GM19452 (cell line): Measurements from ENCODE around the gene RPP30.

Experiments used
- ATAC-seq: cut with Tn5 transposase; IDR thresholded peaks from one replicate; pipeline ENCODE4 v1.9.1; 2021; ENCODE audit not compliant: unreplicated experiment

The RPP30 gene

GRCh38 chr10:90871766-90872647, at the start of gene RPP30:
TSS of gene RPP30 (plus strand) at chr10:90871974. CDS start at chr10:90871987, 13 bp downstream.
- ATAC-seq = peak; percentile 98

DNA sequence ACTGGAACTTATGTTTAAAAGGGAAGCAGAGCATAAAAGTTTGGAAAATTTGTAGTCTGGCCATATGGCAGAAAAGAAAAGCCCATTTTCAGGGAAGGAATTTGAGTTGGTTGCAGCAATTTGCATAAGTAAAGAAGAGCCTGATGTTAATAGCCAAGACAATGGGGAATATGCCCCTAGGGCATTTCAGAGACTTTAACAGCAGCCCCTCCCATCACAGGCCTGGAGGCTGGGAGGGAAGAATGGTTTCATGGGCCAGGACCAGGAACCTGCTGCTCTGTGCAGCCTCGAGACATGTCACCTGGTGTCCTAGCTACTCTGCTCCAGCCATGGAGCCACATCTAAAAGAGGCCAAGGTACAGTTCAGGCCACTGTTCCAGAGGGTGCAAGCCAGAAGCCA, 49.3 kb upstream of the RPP30 start:
- ATAC-seq = no peak

DNA sequence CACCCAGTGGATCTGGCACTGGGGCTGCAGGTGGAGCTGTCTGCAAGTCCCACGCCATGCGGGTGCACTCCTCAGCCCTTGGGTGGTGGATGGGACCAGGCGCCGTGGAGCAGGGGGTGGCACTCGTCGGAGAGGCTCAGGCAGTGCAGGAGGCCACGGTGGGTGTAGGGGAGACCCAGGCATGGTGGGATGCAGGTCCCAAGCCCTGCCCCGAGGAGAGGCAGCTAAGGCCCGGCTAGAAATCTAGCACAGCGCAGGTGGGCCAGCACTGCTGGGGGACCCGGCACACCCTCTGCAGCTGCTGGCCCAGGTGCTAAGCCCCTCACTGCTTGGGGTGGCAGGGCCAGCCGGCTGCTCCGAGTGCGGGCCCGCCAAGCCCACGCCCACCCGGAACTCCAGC, 39.7 kb upstream of the RPP30 start:
- no peak for ATAC-seq

DNA sequence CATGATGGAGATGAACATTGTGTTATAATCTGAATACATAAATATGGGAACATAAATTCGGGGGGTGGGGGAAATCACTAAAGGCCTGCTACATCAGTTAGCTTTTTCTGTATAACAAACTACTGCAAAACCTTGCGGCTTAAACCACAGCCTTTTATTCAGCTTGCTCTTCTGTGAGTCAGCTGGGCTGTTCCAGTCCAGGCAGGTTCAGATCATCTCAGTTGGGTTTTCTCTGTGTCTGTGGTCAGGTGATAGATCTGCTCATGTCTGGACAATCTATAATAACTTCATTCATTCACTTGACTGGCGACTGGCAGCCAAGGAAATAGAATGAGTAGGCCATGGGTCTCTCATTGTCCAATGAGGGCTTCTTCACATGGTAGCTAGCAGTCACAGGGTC, 37.4 kb upstream of the RPP30 start:
- no peak for ATAC-seq

DNA sequence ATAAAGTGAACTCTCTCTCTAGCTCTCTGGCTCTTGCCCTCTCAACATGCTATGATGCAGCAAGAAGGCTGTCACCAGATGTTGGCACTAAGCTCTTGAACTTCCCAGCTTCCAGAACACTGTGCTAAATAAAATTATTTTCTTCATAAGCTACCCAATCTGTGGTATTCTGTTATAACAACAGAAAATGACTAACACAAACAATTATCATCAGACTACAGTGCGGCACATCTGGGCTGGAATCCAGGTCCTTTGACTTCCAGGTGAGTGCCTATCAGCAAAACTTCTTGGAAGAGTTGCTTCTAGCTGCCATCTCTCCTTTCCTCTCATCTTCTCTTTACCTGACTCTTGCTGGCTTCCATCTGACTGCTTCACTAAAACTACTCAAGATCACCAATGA, 34.3 kb upstream of the RPP30 start:
- no peak for ATAC-seq

DNA sequence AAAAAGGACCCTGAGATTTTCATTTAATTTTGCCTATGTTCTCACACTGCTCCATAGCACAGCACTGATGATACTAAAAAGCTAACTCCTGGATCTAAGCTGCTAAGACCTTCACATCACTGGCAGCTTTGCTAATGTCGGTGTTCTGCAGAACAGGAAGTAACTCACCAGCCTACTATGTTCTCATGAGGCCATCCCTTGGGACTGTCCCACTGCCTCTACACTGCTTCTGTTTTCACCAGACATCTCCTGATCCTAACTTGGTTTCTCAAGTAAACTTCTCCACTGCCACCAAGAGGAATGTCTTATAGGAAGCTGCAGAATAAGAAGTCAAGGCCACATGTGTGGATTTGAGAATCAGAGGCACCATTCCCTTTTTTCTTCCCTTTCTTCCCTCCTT, 29.0 kb upstream of the RPP30 start:
- ATAC-seq = no peak

DNA sequence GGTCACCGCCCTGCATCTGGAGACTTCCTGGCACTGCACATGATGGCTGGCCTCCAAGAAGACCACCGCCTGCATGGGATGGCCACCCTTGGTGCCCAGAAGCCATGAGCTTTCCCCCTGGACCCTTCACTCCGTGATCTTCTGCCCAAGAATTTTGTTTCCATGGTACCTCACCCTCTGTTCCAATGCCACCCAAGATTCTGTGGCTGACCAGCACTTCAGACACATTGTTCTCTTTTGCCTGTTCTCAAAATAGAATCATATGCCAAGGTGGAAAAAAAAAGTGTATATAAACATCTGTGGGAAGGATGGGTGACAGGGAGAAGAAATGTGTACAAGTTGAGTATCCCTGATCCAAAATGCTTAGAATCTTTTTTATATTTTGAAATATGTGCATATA, 26.0 kb upstream of the RPP30 start:
- ATAC-seq = no peak

DNA sequence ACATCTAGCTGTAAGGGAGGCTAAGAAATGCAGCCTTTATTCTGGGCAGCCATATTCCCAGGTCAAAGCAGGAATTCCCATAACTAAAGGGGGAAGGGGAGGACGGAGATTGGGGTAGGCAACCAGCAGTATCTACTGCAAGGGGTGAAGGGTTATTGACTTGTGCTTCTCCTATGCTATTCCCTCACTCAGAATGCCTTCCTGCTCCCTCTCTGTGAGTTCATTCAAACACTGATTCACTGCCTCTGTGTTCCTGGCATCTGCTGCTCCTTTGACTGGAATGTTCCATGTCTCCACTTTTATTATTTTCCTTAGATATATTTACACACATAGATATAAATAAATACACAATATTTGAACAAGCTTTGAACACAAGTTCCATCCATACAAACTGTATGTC, 25.0 kb upstream of the RPP30 start:
- no peak for ATAC-seq

- ATAC-seq = no peak
Measured at GRCh38 chr10:90847436-90847835, 24.3 kb upstream of the RPP30 start.

GRCh38 chr10:90849956-90850749, 21.6 kb upstream of the RPP30 start:
- ATAC-seq = no peak

GRCh38 chr10:90855126-90855525, 16.6 kb upstream of the RPP30 start:
- no peak for ATAC-seq

DNA sequence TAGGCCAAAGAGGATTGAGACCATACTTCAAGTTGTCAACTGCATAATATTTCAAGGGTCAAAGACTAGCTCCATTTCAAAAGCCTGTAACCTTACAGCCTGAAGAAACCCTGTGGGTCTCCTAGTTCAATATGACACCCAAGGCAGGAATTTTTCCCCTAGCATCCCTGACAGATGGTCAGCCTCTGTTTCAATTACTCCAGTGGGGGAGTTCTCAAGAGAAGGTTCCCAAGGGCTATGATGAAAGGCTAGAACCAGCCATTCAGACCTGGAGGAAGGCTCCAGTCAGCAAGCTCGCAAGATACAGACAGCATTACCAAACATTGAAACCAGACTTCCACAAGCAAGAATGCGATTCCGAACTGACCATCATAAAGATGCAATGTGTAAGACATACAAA, 15.5 kb upstream of the RPP30 start:
- no peak for ATAC-seq

GRCh38 chr10:90856964-90857634, 14.7 kb upstream of the RPP30 start:
- ATAC-seq = no peak

DNA sequence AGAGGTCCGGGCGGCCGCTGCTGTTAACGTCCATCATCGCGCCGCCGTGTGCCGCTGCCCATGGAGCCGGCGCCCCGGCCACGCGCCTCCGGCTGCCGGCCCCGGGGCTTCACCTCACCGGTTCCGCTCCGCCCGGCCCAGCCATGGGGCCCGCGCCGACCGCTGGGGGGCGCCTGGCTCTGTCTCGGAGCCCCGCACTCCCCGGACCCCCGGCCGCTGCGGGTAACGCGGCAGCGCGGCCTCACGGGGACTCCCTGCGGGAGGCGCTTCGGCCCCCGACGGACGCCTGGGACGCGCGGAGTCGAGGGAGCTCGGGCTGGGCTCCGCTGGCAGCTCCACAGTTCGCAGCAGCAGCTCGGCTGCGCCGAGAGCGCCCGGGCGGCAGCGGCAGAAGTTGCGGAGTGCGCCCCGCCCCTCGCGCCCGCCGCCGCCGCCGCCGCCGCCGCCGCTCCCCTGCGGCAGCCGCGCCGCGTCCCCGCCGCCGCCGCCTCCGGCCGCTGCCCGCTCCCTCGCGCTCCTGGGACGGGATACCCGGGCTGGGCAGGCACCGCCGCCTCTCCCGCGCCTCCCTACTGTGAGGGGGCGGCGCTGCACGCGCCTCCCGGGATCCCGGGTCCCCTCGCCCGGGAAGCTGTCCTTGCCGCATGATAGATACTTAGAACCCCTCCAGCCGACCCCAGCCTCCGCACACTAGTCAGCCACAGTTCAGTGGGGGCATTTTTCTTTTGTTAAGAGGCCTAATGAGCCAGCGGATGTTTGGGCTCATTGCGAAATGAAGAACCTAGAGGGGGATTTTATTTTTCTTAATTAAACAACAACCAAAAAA, 13.9 kb upstream of the RPP30 start, which contains the start of gene HTR7:
Gene HTR7 (minus strand): TSS at position 405 of the 826 bp plus-strand sequence. CDS start 368 bp downstream, at position 37.
- peak; percentile 64 for ATAC-seq

GRCh38 chr10:90858461-90858968, 13.3 kb upstream of the RPP30 start:
- ATAC-seq = peak; percentile 2

GRCh38 chr10:90859321-90859751, 12.4 kb upstream of the RPP30 start:
- ATAC-seq = no peak

DNA sequence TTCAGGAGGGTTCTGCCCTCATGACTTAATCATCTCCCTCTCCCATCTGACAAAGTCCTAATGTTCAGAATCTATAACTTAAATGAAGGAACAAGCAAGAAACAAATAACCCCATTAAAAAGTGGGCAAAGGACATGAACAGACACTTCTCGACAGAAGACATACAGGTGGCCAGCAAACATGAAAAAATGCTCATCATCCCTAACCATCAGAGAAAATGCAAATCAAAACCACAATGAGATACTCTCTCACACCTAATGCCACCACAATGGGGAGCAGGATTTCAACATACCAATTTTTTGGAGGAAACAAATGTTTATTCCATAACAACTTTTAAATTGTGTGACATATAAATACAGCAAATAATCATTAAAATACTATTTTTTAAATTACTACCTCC, 11.0 kb upstream of the RPP30 start:
- ATAC-seq = no peak

GRCh38 chr10:90862908-90863514, 8.8 kb upstream of the RPP30 start:
- ATAC-seq = no peak

- no peak for ATAC-seq
Measured at GRCh38 chr10:90865401-90865800, 6.4 kb upstream of the RPP30 start.

GRCh38 chr10:90866050-90866598, 5.7 kb upstream of the RPP30 start:
- ATAC-seq = no peak
